Neuronal stem cell (in vitro differentiated cells): ENCODE data around the gene SELENOI.
A peak's percentile ranks its signal among the peaks of the same experiment; 100 is the strongest.

Experiments
- DNase-seq: peaks from one replicate; pipeline ENCODE4 v3.0.0-alpha.2; 2013; ENCODE audit warnings: low spot score
- H2AFZ ChIP-seq: one replicate; pipeline ENCODE4 v1.6.1; 2013; ENCODE audit warnings: mild to moderate bottlenecking, low read length, inconsistent platforms
- H2AK5ac ChIP-seq: 2 replicates; pipeline ENCODE4 v1.6.1; 2013; ENCODE audit warnings: low read depth, mild to moderate bottlenecking, inconsistent platforms, low read length, moderate library complexity, mixed read lengths
- H2BK120ac ChIP-seq: 2 replicates; pipeline ENCODE4 v1.6.1; 2013; ENCODE audit warnings: low read depth, mild to moderate bottlenecking, inconsistent platforms, low read length, moderate library complexity, mixed read lengths
- H2BK12ac ChIP-seq: one replicate; pipeline ENCODE4 v1.6.1; 2013; ENCODE audit warnings: low read length, inconsistent platforms
- H2BK15ac ChIP-seq: 2 replicates; pipeline ENCODE4 v1.6.1; 2013; ENCODE audit warnings: mild to moderate bottlenecking, low read length, inconsistent platforms, mixed read lengths
- H2BK5ac ChIP-seq: one replicate; pipeline ENCODE4 v1.6.1; 2013; ENCODE audit warnings: inconsistent platforms, mild to moderate bottlenecking, low read length, moderate library complexity
- H3K14ac ChIP-seq: one replicate; pipeline ENCODE4 v1.6.1; 2013; ENCODE audit warnings: low read length, inconsistent platforms
- H3K18ac ChIP-seq: 2 replicates; pipeline ENCODE4 v1.6.1; 2013; ENCODE audit warnings: low read length, inconsistent platforms
- H3K23ac ChIP-seq: 2 replicates; pipeline ENCODE4 v1.6.1; 2013; ENCODE audit warnings: low read depth, mild to moderate bottlenecking, mixed read lengths, low read length, inconsistent platforms; ENCODE audit not compliant: poor library complexity
- H3K27ac ChIP-seq: replicated peaks from 3 replicates; pipeline ENCODE4 v1.5.1; 2013; ENCODE audit warnings: low read length, inconsistent platforms
- H3K27me3 ChIP-seq, 3 experiments: 2 replicates each; pipeline ENCODE4 v1.6.1; 2013; ENCODE audit warnings: low read length in 3 of 3, mild to moderate bottlenecking in 2 of 3, inconsistent platforms in 1 of 3, low read depth in 1 of 3, mixed read lengths in 1 of 3, moderate library complexity in 1 of 3; ENCODE audit not compliant: control insufficient read depth in 3 of 3, insufficient read depth in 3 of 3
- H3K36me3 ChIP-seq, 2 donors: replicated peaks in 1 of 2; 2 replicates each; pipeline ENCODE4 v1.6.1; 2013; ENCODE audit warnings: low read length in 2 of 2; ENCODE audit not compliant: control insufficient read depth in 2 of 2, insufficient read depth in 2 of 2
- H3K4ac ChIP-seq: 2 replicates; pipeline ENCODE4 v1.6.1; 2013; ENCODE audit warnings: inconsistent platforms, mild to moderate bottlenecking, low read length, moderate library complexity
- H3K4me1 ChIP-seq, 2 donors: 1 replicate in 1 of 2; 2 replicates in 1 of 2; pipeline ENCODE4 v1.6.1; 2013; ENCODE audit warnings: low read length in 2 of 2, low read depth in 1 of 2; ENCODE audit not compliant: control insufficient read depth in 2 of 2, insufficient read depth in 1 of 2
- H3K4me2 ChIP-seq: one replicate; pipeline ENCODE4 v1.6.1; 2013; ENCODE audit warnings: mild to moderate bottlenecking, low read length, inconsistent platforms; ENCODE audit not compliant: insufficient read depth, poor library complexity, severe bottlenecking
- H3K4me3 ChIP-seq, 2 donors: 2 replicates each; pipeline ENCODE4 v1.5.1; 2013; ENCODE audit warnings: low read length in 2 of 2, mild to moderate bottlenecking in 2 of 2, inconsistent platforms in 1 of 2, moderate library complexity in 1 of 2
- H3K79me1 ChIP-seq: one replicate; pipeline ENCODE4 v1.6.1; 2013; ENCODE audit warnings: low read depth, mild to moderate bottlenecking, inconsistent platforms, low read length, moderate library complexity
- H3K9ac ChIP-seq: one replicate; pipeline ENCODE4 v1.6.1; 2013; ENCODE audit warnings: mild to moderate bottlenecking, low read depth, low read length, inconsistent platforms; ENCODE audit not compliant: poor library complexity
- H3K9me3 ChIP-seq, 2 donors: replicated peaks in 1 of 2; 2 replicates each; pipeline versions ENCODE3 to v1.6.1; 2013; ENCODE audit warnings: low read length in 2 of 2, mild to moderate bottlenecking in 2 of 2, inconsistent platforms in 1 of 2, low read depth in 1 of 2, mixed read lengths in 1 of 2, moderate library complexity in 1 of 2; ENCODE audit not compliant: control insufficient read depth in 2 of 2, insufficient read depth in 1 of 2
- H4K8ac ChIP-seq: one replicate; pipeline ENCODE4 v1.6.1; 2013; ENCODE audit warnings: low read depth, mild to moderate bottlenecking, inconsistent platforms, low read length, moderate library complexity
- H4K91ac ChIP-seq: one replicate; pipeline ENCODE4 v1.6.1; 2013; ENCODE audit warnings: low read length, low read depth, mild to moderate bottlenecking, inconsistent platforms; ENCODE audit not compliant: poor library complexity
- WGBS, 2 donors: extraction: QIAGEN DNeasy Blood & Tissue Kit; methylation state at CpG; one replicate each; pipeline ENCODE4 v1.1.7; 2013; ENCODE audit warnings: missing lambda C conversion rate in 2 of 2, mixed read lengths in 1 of 2; ENCODE audit not compliant: insufficient read length in 2 of 2, insufficient replicate concordance in 1 of 2; ENCODE audit errors: extremely low coverage in 2 of 2; 5-methylcytosine and 5-hydroxymethylcytosine counted together

SELENOI gene

DNA sequence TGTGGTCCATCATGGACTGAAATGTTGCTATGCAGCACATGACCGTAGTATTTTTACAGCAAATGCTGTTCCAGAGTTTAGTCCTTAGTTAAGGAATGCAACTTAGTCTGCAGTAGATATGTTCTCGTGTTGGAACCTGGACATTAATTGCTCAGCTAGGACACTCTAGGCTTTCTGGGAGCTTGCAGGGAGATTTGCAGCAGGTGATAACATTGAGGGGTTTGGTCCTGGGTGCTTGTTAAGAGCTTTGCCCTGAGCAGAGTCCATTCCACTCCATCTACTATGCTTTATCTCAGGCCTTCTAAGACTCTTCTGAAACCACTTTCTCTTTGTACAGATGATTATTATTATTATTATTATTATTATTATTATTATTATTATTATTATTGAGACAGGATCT is 82.9 kb downstream of the SELENOI start:
- WGBS, 2 donors = no CpG with 5 or more reads among the region's 2 CpGs
- no peak overlapping the region for H4K8ac ChIP-seq
- H3K14ac ChIP-seq = no peak overlapping the region
- H3K23ac ChIP-seq = no peak overlapping the region
- no peak overlapping the region for H3K4ac ChIP-seq
- H2BK5ac ChIP-seq = no peak overlapping the region
- H3K9ac ChIP-seq = no peak overlapping the region
- H3K79me1 ChIP-seq = no peaks in the 10 kb centered on the region
- no peak for DNase-seq
- no peaks in the 10 kb centered on the region for H3K9me3 ChIP-seq
- H4K91ac ChIP-seq = no peak overlapping the region
- no peak overlapping the region for H3K4me2 ChIP-seq
- no peak overlapping the region for H3K18ac ChIP-seq
- H2AFZ ChIP-seq = no peak overlapping the region
- H2BK15ac ChIP-seq = no peak overlapping the region
- no peaks in the 10 kb centered on the region for H3K36me3 ChIP-seq
- no peaks in the 10 kb centered on the region for H3K27me3 ChIP-seq
- no peak overlapping the region for H2AK5ac ChIP-seq
- no peak overlapping the region for H2BK120ac ChIP-seq
- no peak overlapping the region for H3K4me3 ChIP-seq
- H3K27ac ChIP-seq = no peak overlapping the region
- no peak overlapping the region for H2BK12ac ChIP-seq
- H3K4me1 ChIP-seq = no peaks in the 10 kb centered on the region

DNA sequence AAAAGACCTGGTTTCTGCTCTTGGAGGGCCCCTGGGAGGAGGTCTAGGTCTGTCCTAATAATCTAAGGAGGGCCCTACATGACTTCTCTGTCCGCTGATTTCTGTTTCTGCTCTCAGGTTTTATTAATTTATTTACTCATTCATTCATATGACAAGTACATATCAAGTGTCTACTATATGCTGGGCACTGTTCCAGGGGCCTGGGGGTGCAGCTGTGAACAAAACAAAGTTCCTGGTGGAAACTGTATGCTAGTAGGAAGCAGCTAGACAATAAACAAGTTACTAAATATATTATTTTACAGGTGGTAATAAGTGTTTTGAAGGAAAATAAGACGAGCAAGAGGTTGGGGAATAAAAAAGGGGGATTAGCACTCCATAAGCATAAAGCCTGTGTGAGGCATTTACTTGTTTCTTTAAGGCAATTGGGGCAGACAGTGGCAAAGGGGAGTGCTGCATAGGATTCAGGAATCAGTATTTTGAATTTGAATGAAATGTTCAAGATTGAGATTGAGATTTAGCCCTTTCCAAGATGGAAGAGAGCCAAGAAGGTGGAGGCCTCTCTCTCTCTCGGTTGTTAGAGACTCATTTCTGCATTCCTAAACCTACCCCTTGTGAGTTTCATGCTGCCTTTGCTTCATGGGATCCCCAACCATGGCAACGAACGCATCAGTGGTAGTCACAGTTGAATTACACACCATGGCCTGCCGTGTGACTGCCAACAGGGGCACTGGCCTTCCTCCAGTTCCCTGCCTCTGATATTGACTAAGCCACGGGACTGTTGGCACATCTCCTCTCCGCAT is 84.0 kb downstream of the SELENOI start:
- no peaks in the 10 kb centered on the region for H3K36me3 ChIP-seq
- H3K79me1 ChIP-seq = no peaks in the 10 kb centered on the region
- H4K91ac ChIP-seq = no peak overlapping the region
- H3K23ac ChIP-seq = no peak overlapping the region
- H3K27ac ChIP-seq = no peak overlapping the region
- H3K27me3 ChIP-seq = no peaks in the 10 kb centered on the region
- H2BK5ac ChIP-seq = no peak overlapping the region
- WGBS, 2 donors = 100% methylated on average over 1 of the region's 8 CpGs; no CpG with 5 or more reads in 1 of the 2 donors
- H4K8ac ChIP-seq = no peak overlapping the region
- no peak overlapping the region for H2BK12ac ChIP-seq
- no peak overlapping the region for H3K18ac ChIP-seq
- no peak overlapping the region for H3K4me2 ChIP-seq
- no peaks in the 10 kb centered on the region for H3K4me1 ChIP-seq
- no peak overlapping the region for H2BK120ac ChIP-seq
- no peak overlapping the region for H3K4ac ChIP-seq
- H3K14ac ChIP-seq = no peak overlapping the region
- H2AK5ac ChIP-seq = no peak overlapping the region
- H3K9ac ChIP-seq = no peak overlapping the region
- no peak overlapping the region for H2BK15ac ChIP-seq
- H2AFZ ChIP-seq = peak overlapping the region; percentile 23
- no peak for DNase-seq
- H3K9me3 ChIP-seq = no peaks in the 10 kb centered on the region
- no peak overlapping the region for H3K4me3 ChIP-seq

DNA sequence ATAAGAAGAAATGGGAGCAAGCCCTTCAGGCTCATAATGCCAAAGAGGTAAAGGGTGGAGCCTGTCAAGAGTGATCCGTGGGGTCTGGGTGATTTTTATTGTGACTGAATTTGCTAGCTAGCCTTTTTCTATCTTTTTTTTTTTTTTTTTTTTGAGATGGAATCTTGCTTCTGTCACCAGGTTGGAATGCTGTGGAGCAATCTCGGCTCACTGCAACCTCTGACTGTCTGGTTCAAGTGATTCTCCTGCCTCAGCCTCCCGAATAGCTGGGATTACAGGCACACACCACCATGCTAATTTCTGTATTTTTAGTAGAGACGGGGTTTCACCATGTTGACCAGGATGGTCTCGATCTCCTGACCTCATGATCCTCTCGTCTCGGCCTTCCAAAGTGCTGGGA is 84.9 kb downstream of the SELENOI start:
- Histone ChIP-seq H4K91ac (no peak overlapping the region), H4K8ac (no peak overlapping the region), H3K4me3 (no peak overlapping the region), H3K9ac (no peak overlapping the region), H2BK5ac (no peak overlapping the region), H2AFZ (no peak overlapping the region), H3K18ac (no peak overlapping the region), H3K27me3 (no peaks in the 10 kb centered on the region), H3K4me1 (no peaks in the 10 kb centered on the region), H3K36me3 (no peaks in the 10 kb centered on the region), H3K27ac (no peak overlapping the region), H3K14ac (no peak overlapping the region), H2BK120ac (no peak overlapping the region), H3K4me2 (no peak overlapping the region), H3K23ac (no peak overlapping the region), H2AK5ac (no peak overlapping the region), H2BK12ac (no peak overlapping the region), H3K79me1 (no peaks in the 10 kb centered on the region), H2BK15ac (no peak overlapping the region), H3K4ac (no peak overlapping the region), H3K9me3 (no peaks in the 10 kb centered on the region)
- WGBS, 2 donors = no CpG with 5 or more reads among the region's 7 CpGs
- DNase-seq = no peak

DNA sequence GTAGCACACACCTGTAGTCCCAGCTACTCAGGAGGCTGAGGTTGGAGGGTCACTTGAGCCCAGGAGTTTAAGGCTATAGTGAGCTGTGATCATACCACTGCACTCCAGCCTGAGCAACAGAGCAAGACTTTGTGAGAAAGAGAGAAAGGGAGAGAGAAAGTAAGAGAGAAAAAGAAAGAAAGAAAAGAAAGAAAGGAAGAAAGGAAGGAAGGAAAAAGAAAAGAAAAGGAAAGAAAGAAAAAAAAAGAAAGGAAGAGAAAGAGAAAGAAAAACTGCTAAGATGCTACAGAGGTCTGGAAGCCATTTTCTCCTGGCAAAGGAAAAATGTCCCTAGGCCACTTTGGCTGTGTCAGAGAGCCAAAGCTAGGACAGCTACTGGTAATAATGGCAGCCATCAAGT is 86.4 kb downstream of the SELENOI start:
- H3K4me2 ChIP-seq = no peak overlapping the region
- no peaks in the 10 kb centered on the region for H3K4me1 ChIP-seq
- H3K4me3 ChIP-seq = no peak overlapping the region
- no peaks in the 10 kb centered on the region for H3K27me3 ChIP-seq
- no peak overlapping the region for H2BK5ac ChIP-seq
- no peaks in the 10 kb centered on the region for H3K79me1 ChIP-seq
- DNase-seq = no peak
- H2BK12ac ChIP-seq = no peak overlapping the region
- H3K4ac ChIP-seq = no peak overlapping the region
- H3K14ac ChIP-seq = no peak overlapping the region
- no peak overlapping the region for H3K27ac ChIP-seq
- no peak overlapping the region for H4K91ac ChIP-seq
- H3K36me3 ChIP-seq = no peaks in the 10 kb centered on the region
- H2AK5ac ChIP-seq = no peak overlapping the region
- H3K9ac ChIP-seq = no peak overlapping the region
- no peak overlapping the region for H2BK120ac ChIP-seq
- no peaks in the 10 kb centered on the region for H3K9me3 ChIP-seq
- H3K23ac ChIP-seq = no peak overlapping the region
- peak overlapping the region; percentile 43 for H2AFZ ChIP-seq
- H3K18ac ChIP-seq = no peak overlapping the region
- no peak overlapping the region for H2BK15ac ChIP-seq
- no peak overlapping the region for H4K8ac ChIP-seq
